Renal cortex interstitium (tissue), 11 donors: ENCODE measurements around the gene ANKRD60. TPM values are rescaled to one million over a fixed set of nuclear protein-coding genes. Genes with fewer than 3 reads are reported as not detected.

Experiments
- DNase-seq, 11 donors: peaks; one replicate each; pipeline ENCODE4 v3.0.0-alpha.2; 2013; ENCODE audit warnings: low read depth in 9 of 11, low spot score in 4 of 11; ENCODE audit errors: extremely low read depth in 1 of 11
- polyA plus RNA-seq, 3 donors: library from polyadenylated mRNA; unstranded; fragments of 120-200 nt; gene quantifications; one replicate each; pipeline ENCODE4 v1.2.1, GENCODE V29; 2013; ENCODE audit not compliant: insufficient read length in 3 of 3

Gene ANKRD60
- polyA plus RNA-seq, 3 donors, result not detected

DNA sequence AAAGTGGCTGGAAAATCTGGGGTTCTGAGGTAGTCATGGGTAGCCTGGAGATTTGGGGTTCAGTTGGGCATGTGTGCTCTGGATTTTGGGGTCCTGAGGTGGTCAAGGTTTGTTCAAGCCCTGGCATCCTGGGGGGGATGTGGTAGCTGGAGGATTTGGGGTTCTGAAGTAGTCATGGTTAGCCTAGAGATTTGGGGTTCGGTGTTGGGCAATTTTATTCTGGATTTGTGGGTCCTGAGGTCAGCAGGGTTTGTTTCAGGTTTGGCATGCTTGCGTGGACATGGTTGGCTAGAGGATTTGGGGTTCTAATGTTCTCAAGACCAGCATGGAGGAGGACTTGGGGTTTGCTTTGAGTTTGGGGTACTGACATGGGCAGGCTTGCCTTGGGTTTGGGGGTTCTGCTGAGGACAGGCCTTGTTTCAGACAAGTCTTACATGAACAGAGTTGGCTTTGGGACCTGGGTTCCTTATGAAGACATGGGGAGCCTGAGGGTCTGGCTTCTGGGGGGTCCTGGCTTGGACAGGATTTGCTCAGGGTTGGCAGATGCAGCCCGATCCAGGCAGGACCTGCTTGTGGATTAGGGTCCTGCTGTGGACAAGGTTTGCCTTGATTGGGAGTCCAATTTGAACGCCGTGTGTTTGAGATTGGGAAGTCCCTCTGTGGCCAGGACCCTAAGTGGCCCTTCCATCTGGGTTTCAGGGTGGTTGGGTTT, 906 bp downstream of the ANKRD60 start:
- DNase-seq, result no peak

DNA sequence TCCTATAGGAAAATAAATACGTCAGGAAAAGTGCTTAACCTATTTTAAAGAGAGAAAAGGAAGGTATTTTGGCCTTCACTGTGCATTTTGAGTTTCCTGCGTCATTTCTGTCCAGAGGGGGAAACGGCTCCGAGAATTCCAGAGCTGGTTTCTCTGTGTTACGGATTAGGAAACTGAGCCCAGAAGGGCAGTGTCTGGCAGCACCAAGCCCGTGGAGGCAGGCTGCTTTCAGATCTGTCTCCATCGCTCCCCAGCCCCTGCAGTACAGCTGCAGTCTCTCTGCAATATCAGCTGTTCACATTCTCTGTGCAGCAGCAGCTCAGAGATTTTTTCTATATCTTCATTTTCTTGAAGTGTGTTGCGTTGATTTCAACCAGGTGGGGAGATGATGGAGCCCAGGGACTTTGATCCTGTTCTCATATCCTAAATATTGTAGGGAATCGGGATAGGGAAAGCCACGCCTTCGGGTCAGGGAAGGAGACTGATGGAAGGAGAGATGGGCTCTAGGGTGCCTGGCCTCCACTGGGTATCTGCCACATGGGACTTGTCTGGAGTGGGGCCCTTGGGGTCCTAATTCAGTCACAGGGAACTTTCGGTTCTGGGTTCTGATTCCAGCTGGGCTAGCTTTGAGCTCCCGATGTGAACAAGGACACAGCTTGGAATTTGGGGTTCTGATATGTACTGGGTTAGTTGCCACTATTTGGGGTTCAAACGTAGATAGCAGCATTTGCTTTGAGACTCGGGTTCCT, 2.8 kb downstream of the ANKRD60 start:
- DNase-seq, result no peak

GRCh38 chr20:58224974-58225373, 3.5 kb downstream of the ANKRD60 start:
- no peak for DNase-seq

DNA sequence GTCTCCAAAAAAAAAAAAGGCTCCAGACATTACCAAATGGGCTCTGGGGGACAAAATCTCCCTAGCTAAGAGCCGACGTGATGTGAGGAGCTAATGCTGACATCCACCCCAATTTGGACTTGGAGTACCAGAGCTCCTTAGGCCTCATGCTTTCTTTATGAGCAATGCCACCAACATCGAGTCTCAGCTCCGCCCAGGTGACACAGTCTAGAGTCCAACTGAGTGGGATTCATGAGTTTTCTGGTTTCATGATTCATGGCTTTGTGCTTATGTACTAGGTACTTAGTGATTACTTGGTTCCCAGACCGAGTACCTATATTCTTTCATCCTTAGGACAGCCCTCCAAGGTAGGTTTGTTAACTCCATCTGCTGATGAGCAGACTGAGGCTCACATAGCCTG, 4.4 kb downstream of the ANKRD60 start:
- DNase-seq, result no peak

DNA sequence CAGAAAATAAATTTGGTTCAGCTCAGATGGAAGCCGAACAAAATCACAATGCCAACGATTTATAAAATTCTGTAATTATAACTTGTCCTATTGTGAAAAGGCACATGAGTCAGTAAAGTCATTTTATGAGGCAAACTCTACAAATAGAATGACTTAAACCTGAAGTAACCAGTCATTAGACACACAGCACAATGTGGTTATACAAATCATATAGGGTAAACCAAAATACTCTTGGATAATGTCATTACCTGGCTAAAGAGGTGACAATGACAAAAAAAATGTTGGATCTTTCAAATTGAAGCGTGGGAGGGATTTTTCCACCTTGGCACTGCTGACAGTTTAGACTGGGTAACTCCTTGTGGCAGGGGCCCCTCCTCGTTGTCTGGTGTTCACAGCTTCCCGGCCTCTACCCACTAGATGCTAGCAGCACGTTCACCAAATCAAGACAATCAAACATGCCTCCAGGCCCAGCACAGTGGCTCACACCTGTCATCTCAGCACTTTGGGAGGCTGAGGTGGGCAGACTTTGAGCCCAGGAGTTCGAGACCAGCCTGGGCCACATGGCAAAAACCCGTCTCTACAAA, 5.0 kb downstream of the ANKRD60 start:
- no peak for DNase-seq

- no peak for DNase-seq
Observed at GRCh38 chr20:58222446-58222845, 6.0 kb downstream of the ANKRD60 start.

DNA sequence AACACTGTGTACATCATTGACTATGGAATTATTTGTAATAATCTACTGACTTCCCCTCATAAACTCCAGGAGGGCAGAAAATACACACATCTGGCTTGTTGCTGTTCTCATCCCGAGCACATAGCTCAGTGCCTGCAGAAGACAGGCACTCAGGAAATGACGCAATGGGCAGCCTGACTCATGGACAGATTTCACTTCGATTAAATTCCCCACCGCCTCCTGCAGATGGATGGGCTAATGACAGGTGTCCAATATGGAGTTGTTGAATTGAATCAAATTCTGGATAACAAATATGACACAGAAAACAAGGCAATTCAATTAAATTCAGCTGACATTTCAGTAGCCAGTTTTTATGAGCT, 9.1 kb downstream of the ANKRD60 start:
- DNase-seq, result no peak

DNA sequence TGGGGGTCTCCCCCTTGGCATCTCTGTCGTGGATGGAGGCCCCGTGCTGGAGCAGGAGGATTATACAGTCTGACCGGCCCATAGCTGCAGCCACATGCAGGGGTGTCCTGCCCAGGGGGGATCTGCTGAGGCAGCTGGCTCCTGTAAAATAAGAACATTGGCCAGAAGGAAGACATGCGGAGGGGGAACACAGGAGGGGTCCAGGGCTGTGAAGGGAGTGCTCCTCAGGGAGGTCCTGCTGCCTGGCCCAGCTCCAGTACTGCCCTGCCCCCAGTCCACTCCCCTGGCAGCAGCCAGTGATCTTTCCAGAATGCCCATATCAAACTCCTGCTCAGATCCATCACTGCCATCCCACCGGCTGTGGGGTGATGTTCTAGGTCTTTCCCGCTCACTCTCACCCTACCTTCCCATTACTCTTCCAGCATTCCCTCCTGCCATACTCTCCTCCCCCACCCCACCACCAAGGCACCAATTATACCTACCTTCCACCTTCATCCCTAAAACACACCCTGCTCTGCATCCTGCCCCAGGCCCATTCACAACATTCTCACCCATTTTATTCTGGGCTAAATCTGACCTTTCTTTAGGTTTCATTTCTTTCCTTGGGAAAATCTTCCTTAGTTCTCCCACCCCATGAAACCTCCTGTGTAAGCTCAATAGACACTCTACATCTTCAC, 9.7 kb downstream of the ANKRD60 start:
- DNase-seq, result no peak

DNA sequence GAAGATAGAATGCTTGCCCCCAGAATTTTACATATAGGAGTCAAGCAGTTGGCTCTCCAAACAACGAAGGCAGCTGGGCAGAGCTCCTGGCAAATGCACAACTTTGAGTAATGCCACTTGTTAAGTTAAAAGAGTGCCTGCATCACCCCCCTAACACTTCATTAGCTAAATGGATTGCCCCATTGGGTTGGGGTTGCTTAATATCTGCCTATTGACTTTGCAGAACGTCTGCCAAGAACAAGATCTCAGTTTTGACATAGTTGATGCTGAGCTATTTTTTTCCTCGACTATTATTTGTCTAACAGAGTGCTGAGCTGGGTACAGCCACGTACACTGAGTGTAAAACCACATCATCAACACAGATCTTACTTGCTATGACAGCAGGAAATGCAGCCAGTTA, 12.1 kb downstream of the ANKRD60 start:
- DNase-seq, result no peak

DNA sequence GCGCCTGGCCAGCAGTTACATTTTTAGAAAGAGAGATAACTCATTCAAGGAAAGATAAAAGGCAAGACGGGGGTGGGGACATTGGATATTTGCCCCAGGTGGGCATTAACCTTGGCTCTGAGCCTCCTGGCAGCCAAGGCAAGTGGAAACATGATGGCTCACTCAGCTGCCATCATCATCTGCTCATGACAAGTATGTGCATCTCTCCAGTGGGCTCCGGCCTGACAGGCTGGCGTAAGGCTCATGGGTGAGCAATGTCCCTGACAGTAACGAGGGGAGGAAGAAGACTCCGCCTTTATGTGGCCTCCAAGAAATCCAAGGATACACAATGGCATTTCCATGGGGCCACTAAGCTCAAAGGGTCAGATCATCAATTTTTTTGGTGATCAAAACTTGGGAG, 13.3 kb downstream of the ANKRD60 start:
- no peak for DNase-seq

GRCh38 chr20:58214310-58214709, 14.1 kb downstream of the ANKRD60 start:
- DNase-seq, result no peak

DNA sequence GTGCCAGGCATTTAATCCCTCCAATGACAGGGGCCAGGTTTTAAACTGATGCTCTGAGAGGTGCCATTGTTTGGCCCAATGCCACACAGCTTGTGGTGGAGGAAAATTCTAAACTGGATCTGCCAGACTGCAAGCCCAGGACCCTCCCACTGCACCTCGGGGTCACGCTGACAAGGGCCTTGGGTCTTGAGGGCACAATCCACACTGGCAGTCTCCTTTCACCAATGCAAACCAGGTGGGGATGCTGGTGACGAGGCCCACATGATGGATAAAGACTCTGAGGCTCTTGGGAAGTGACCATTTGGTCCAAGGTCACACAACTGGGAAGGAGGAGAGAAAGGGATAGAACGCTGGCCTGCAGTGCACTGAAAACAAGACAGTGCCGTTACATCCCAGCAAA, 14.7 kb downstream of the ANKRD60 start:
- DNase-seq, result no peak

DNA sequence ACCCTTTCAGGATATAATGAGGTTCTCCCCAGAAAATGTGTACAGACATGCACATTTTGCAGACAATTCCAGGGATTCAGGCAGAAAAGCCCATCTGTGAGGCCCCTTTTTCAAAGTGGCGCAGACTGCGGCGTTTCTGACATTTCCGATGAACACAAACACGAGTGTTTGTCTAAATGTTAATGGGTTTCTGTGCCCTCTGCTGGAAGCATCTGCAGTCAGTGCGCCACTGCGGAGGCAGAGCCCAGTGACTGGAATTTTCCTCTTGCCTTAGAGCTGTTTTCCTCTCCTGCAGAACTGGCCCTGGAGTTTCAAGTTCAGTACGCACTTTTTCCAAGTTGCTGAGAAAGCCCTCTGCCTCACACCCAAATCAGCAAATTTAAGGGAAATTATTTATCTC, 15.3 kb downstream of the ANKRD60 start:
- no peak for DNase-seq

DNA sequence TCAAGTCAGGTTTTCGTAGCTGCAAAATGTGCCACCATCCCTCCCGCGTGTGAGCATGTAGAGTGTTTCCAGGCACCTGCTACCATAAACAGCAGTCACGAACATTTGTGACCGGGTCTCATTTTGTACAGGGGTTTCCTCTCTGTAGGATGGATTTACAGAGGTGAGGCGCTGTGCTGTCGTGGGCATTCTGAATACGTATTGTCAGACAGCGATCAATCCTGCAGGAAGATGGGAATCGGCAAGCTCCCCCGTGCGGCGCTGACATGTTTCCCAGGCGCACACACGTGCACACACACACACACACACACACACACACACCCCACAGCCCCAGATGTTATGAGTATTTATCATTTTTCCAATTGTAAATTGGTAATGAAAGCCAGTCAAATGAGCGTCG, 15.8 kb downstream of the ANKRD60 start:
- DNase-seq, result no peak

GRCh38 chr20:58210398-58210747, 18.1 kb downstream of the ANKRD60 start:
- no peak for DNase-seq

DNA sequence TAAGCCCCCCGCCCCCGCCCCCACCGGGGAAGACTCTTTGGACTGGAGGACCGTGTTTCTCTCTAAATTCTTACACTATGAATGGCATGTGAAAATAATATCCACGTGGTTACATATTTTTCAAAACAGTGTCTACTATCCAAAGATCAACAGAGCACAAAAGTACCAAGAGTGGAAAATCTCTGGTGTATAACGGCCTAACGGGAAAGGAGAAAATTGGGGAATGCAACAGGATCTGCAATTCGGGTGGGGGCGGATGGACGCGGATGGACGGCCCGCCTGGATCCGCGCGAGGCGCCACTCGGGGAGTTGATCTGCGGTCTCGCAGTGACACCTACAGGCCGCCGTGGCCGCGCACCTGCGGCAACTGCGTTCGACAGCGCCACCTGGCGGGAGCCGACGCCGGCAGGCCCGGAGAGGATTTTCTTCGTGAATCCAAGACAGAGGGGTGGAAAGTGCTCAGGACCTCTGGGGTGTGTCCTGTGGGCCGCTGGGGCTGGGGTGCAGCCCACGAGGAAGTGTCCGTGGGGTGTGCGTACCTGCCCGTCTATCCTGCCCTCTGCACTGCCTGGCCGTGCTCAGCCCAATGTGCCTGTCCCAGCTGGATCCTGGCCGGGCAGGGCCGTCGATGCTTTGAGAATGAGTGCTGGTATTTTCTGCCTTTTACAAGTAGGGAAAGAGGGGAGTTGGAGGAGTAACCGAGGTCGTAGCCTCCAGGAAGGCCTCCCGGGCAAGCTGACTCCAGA, 18.6 kb downstream of the ANKRD60 start:
- DNase-seq, result peak in 9 of 11 donors; percentile 42 to 72 (median 65)

GRCh38 chr20:58208944-58209343, 19.5 kb downstream of the ANKRD60 start:
- no peak for DNase-seq

DNA sequence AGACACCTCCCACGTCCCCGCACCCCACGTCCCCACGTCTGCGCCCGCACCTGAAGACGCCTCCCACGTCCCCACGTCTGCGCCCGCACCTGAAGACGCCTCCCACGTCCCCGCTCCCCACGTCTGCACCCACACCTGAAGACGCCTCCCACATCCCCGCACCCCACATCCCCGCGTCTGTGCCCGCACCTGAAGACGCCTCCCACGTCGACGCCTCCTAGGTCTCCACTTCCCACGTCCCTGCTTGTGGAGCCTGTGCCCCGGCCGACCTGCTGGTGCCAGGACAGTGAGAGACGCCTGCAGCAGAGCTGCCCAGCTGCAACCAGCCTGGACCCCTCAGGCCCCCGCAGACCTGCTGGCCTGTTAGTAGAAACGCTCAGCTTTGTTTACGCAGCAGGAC, 22.6 kb downstream of the ANKRD60 start:
- DNase-seq, result no peak

GRCh38 chr20:58202044-58202443, 26.4 kb downstream of the ANKRD60 start:
- no peak for DNase-seq
